ENCODE data around the gene HELZ.

DNA sequence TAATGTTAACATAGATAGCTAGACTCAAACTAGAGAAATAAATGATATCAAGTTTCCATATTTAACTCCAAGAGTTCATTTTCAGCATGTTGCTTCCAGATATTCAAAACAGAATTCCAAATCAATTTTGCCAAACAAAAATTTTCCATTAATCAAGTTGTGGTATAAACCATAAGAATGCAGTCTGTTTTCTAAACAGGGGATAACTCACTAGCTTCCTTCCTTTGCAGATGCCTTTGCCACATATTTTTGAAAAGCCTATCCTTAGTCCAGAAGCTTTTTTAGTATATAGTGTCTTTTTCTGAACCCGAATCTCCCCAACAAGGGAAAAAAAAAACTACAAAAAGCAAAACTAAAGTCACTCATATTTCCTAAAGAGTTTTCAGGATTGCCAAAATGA, 61.5 kb downstream of the HELZ start:
- TF ChIP-seq TEAD4 (IDR thresholded peaks at IDR 0.05; ENCODE audit: low read depth, low read length) = no peak
- TF ChIP-seq RBBP5 (IDR thresholded peaks at IDR 0.05; ENCODE audit: borderline replicate concordance, low read depth, low read length) = no peak
- TF ChIP-seq, protein P1, sequence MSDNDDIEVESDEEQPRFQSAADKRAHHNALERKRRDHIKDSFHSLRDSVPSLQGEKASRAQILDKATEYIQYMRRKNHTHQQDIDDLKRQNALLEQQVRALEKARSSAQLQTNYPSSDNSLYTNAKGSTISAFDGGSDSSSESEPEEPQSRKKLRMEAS (IDR thresholded peaks at IDR 0.05) = no peak
